ENCODE data around the gene UCHL3. TPM values are rescaled to one million over a fixed set of nuclear protein-coding genes. Genes with fewer than 3 reads are reported as not detected.

The UCHL3 gene
- total and polyA plus RNA-seq, 2 of the 8 experiments (the other 6 are each of a cell fraction or from before 2014, with no cell fraction given): 33.0 to 61.1 TPM

DNA sequence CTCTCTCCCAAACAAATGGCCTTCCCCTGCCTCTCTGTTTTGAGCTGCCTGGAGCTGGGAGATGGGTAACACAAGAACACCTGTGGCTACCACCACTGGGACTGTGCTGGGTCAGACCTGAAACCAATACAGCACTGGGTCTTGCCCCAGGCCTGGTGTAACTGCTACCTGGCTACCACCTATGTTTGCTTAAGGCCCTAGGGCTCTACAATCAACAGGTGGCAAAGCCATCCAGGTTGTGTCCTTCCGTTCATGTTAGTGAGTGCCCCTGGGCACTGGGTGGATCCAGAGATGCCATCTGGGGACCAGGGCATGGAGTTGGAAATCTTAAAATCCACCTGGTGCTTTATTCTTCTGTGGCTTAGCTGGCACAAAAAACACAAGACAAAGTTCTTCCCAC, 67.6 kb downstream of the UCHL3 start:
- Histone ChIP-seq H3K23ac (ENCODE audit: insufficient read length) (no peak overlapping the region), H3K4me3 (ENCODE audit: extremely low read depth in 1 of 4, insufficient read depth in 2 of 4, low read depth in 3 of 4, low read length in 4 of 4) (no peak overlapping the region)
- CTCF ChIA-PET (ENCODE audit: partially characterized antibody): no interaction called here

More for the DNA sequence above, 67.6 kb downstream of the UCHL3 start:
- DNase-seq (ENCODE audit: low read depth in 1 of 2, low spot score in 2 of 2): no peak
- Histone ChIP-seq H3K36me3 (ENCODE audit: control insufficient read depth in 2 of 4, insufficient read depth in 4 of 4, low read length in 3 of 4) (no peaks in the 10 kb centered on the region), H3K14ac (ENCODE audit: insufficient read length) (no peak overlapping the region), H4K91ac (replicated peaks; ENCODE audit: insufficient read length, low read length) (no peak overlapping the region), H3K9me3 (ENCODE audit: insufficient read depth in 2 of 2, low read depth in 1 of 2, low read length in 1 of 2) (no peaks in the 10 kb centered on the region), H3K27ac (ENCODE audit: low read depth, low read length) (no peak overlapping the region), H2BK12ac (ENCODE audit: low read depth, low read length) (no peak overlapping the region), H3K4ac (replicated peaks; ENCODE audit: insufficient read length, low read depth, low read length) (no peak overlapping the region), H2AFZ (ENCODE audit: low read length) (no peak overlapping the region), H4K20me1 (replicated peaks in 1 of 2; ENCODE audit: control insufficient read depth in 1 of 2, insufficient read depth in 2 of 2, low read length in 2 of 2) (no peaks in the 10 kb centered on the region), H3K79me2 (ENCODE audit: control insufficient read depth in 1 of 2, insufficient read depth in 2 of 2, low read length in 2 of 2) (no peaks in the 10 kb centered on the region), H4K5ac (ENCODE audit: insufficient read length, low read depth, low read length) (no peak overlapping the region), H4K8ac (ENCODE audit: extremely low read depth, insufficient read depth, low read length) (no peak overlapping the region), H2BK120ac (replicated peaks; ENCODE audit: low read depth, low read length) (no peak overlapping the region), H2AK5ac (ENCODE audit: low read depth, low read length) (no peak overlapping the region), H3K4me2 (ENCODE audit: insufficient read depth in 1 of 2, low read depth in 2 of 2, low read length in 2 of 2) (no peak overlapping the region), H2BK15ac (ENCODE audit: low read length) (no peak overlapping the region), H3K4me1 (replicated peaks in 1 of 4; ENCODE audit: control insufficient read depth in 3 of 4, insufficient read depth in 4 of 4, low read length in 3 of 4) (no peaks in the 10 kb centered on the region), H3K27me3 (replicated peaks in 1 of 4; ENCODE audit: control insufficient read depth in 3 of 4, extremely low read depth in 1 of 4, insufficient read depth in 3 of 4, low read length in 3 of 4) (no peaks in the 10 kb centered on the region), H3K9ac (replicated peaks in 1 of 4; ENCODE audit: extremely low read depth in 1 of 4, low read depth in 3 of 4, low read length in 3 of 4) (no peak overlapping the region), H2BK5ac (ENCODE audit: low read depth, low read length) (no peak overlapping the region), H3K79me1 (ENCODE audit: low read depth, low read length) (no peaks in the 10 kb centered on the region), H2BK20ac (ENCODE audit: low read length) (no peak overlapping the region), H3K56ac (replicated peaks; ENCODE audit: insufficient read length, low read depth, low read length) (no peak overlapping the region), H3K18ac (ENCODE audit: extremely low read depth, low read length) (no peak overlapping the region), H3K23me2 (ENCODE audit: low read depth, low read length) (no peaks in the 10 kb centered on the region)
- TF ChIP-seq CBX8 (IDR thresholded peaks at IDR 0.05; ENCODE audit: borderline replicate concordance, low read depth, low read length): no peak
- POLR2A ChIA-PET (ENCODE audit: partially characterized antibody): interaction anchor here (1.2 kb wide), 1 partner anchor 55 kb away, joined by 4 read pairs; no protein-coding TSS in a partner anchor
- WGBS, 2 experiments (ENCODE audit: extremely low coverage in 1 of 2, insufficient coverage in 1 of 2, insufficient read length in 1 of 2, insufficient replicate concordance in 2 of 2, low coverage in 1 of 2, low lambda C conversion rate in 2 of 2, missing lambda C conversion rate in 1 of 2): 100% methylated on average over 1 of the region's 1 CpG; no CpG with 5 or more reads in 1 of the 2 experiments
- FAIRE-seq: no peak

Data from H1 (cell line).